Measurements from ENCODE around the gene SLC26A1. TPM values are rescaled to one million over a fixed set of nuclear protein-coding genes. Genes with fewer than 3 reads are reported as not detected.

Gene SLC26A1
- total RNA-seq, 1 experiment from 2014 or later = 1.8 TPM

DNA sequence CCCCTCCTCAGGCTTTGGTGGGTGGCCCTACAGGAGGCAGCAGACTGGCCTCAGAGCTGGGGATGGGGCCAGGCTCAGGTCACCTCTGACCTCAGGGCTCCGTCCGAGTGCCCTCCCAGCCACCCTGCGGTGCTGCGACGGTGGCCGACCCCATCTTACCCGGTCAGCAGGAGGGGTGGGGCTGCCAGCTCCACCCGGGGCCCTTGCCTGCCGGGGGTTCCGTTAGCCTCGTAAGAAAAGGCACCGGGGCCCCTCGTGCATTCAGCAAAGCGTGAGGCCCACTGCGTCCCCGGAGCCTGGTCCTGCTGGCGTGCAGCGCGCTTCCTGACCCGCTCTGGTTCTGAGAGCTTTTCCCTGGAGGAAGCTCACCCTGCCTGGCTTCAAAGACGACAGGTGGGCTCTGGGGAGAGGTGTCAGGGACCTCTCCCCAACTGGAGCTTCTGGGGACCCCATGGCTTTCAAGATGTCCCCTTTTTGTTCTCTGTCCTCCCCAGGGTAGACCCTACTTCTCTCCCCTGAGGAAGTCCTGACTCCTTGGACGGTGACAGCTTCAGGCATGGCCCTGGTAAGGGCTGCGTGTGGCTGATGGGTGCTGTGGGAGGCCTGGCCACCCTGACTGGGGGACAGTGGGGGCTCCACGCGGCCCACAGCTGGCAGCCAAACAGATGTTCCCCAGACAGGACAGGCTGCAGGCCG is 34.2 kb upstream of the SLC26A1 start:
- CTCF ChIA-PET = no interaction called here
- H3K4me3 ChIP-seq (ENCODE audit: low read depth in 2 of 2, low read length in 2 of 2) = no peak overlapping the region
- intact Hi-C loops (cut with micrococcal nuclease; ENCODE audit: unreplicated experiment) = no loop called here
- DNase-seq (ENCODE audit: low read depth, low spot score) (no peak), ATAC-seq (0 out of 2 replicates have a peak, but pooled peaks have one; percentile 5)
- POLR2A ChIA-PET = no interaction called here
- no peaks in the 10 kb centered on the region for H3K36me3 ChIP-seq (ENCODE audit: control insufficient read depth, insufficient read depth, low read length)
- BruUV-seq (replicated peaks) = no TSS peak
- in situ Hi-C loops (cut with HindIII; ENCODE audit: low pct_unique_long_range_greater_than_20kb, low sequenced_read_pairs) = no loop called here
- H3K27me3 ChIP-seq (ENCODE audit: control insufficient read depth, insufficient read depth, low read length) = no peaks in the 10 kb centered on the region
- H3K9me3 ChIP-seq (ENCODE audit: control insufficient read depth, insufficient read depth, low read depth, low read length) = no peaks in the 10 kb centered on the region
- H3K27ac ChIP-seq (ENCODE audit: low read length) = no peak overlapping the region
- H3K4me1 ChIP-seq (ENCODE audit: control insufficient read depth, insufficient read depth, low read length) = peaks cover 13% of the 10 kb centered on the region
- TF ChIP-seq TCF7L2 (IDR thresholded peaks at IDR 0.05; ENCODE audit: low read depth, low read length) (no peak), POLR2AphosphoS5 (IDR thresholded peaks at IDR 0.05; ENCODE audit: low read depth, low read length) (no peak), SIN3A (IDR thresholded peaks at IDR 0.05; ENCODE audit: borderline replicate concordance, insufficient read depth, low read depth, low read length) (no peak)
- TF ChIP-seq, protein P1, sequence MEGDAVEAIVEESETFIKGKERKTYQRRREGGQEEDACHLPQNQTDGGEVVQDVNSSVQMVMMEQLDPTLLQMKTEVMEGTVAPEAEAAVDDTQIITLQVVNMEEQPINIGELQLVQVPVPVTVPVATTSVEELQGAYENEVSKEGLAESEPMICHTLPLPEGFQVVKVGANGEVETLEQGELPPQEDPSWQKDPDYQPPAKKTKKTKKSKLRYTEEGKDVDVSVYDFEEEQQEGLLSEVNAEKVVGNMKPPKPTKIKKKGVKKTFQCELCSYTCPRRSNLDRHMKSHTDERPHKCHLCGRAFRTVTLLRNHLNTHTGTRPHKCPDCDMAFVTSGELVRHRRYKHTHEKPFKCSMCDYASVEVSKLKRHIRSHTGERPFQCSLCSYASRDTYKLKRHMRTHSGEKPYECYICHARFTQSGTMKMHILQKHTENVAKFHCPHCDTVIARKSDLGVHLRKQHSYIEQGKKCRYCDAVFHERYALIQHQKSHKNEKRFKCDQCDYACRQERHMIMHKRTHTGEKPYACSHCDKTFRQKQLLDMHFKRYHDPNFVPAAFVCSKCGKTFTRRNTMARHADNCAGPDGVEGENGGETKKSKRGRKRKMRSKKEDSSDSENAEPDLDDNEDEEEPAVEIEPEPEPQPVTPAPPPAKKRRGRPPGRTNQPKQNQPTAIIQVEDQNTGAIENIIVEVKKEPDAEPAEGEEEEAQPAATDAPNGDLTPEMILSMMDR (IDR thresholded peaks at IDR 0.05) = no peak
- TF ChIP-seq, protein P2, sequence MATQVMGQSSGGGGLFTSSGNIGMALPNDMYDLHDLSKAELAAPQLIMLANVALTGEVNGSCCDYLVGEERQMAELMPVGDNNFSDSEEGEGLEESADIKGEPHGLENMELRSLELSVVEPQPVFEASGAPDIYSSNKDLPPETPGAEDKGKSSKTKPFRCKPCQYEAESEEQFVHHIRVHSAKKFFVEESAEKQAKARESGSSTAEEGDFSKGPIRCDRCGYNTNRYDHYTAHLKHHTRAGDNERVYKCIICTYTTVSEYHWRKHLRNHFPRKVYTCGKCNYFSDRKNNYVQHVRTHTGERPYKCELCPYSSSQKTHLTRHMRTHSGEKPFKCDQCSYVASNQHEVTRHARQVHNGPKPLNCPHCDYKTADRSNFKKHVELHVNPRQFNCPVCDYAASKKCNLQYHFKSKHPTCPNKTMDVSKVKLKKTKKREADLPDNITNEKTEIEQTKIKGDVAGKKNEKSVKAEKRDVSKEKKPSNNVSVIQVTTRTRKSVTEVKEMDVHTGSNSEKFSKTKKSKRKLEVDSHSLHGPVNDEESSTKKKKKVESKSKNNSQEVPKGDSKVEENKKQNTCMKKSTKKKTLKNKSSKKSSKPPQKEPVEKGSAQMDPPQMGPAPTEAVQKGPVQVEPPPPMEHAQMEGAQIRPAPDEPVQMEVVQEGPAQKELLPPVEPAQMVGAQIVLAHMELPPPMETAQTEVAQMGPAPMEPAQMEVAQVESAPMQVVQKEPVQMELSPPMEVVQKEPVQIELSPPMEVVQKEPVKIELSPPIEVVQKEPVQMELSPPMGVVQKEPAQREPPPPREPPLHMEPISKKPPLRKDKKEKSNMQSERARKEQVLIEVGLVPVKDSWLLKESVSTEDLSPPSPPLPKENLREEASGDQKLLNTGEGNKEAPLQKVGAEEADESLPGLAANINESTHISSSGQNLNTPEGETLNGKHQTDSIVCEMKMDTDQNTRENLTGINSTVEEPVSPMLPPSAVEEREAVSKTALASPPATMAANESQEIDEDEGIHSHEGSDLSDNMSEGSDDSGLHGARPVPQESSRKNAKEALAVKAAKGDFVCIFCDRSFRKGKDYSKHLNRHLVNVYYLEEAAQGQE (IDR thresholded peaks at IDR 0.05; ENCODE audit: insufficient read depth in 1 of 2, low read depth in 2 of 2, low read length in 1 of 2) = no peak

DNA sequence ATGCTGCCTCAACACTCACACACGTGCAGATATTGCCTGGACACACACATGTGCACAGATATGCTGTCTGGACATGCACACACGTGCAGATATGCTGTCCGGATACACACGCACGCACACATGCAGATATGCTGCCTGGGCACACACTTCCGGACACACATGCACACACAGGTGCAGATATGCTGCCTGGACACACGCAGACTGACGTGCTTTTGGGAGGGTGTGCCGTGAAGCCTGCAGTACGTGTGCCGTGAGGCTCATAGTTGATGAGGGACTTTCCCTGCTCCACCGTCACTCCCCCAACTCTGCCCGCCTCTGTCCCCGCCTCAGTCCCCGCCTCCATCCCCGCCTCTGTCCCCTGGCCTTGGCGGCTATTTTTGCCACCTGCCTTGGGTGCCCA is 32.9 kb upstream of the SLC26A1 start:
- TF ChIP-seq, protein P1 (IDR thresholded peaks at IDR 0.05) = no peak
- TF ChIP-seq SIN3A (IDR thresholded peaks at IDR 0.05; ENCODE audit: borderline replicate concordance, insufficient read depth, low read depth, low read length) (no peak), POLR2AphosphoS5 (IDR thresholded peaks at IDR 0.05; ENCODE audit: low read depth, low read length) (no peak; the same call in 1 of the 2 replicates), TCF7L2 (IDR thresholded peaks at IDR 0.05; ENCODE audit: low read depth, low read length) (no peak)
- TF ChIP-seq, protein P2 (IDR thresholded peaks at IDR 0.05; ENCODE audit: insufficient read depth in 1 of 2, low read depth in 2 of 2, low read length in 1 of 2) = no peak
- Histone ChIP-seq H3K4me1 (ENCODE audit: control insufficient read depth, insufficient read depth, low read length) (peaks cover 13% of the 10 kb centered on the region), H3K36me3 (ENCODE audit: control insufficient read depth, insufficient read depth, low read length) (no peaks in the 10 kb centered on the region), H3K27me3 (ENCODE audit: control insufficient read depth, insufficient read depth, low read length) (no peaks in the 10 kb centered on the region), H3K27ac (ENCODE audit: low read length) (no peak overlapping the region), H3K4me3 (ENCODE audit: low read depth in 2 of 2, low read length in 2 of 2) (no peak overlapping the region), H3K9me3 (ENCODE audit: control insufficient read depth, insufficient read depth, low read depth, low read length) (no peaks in the 10 kb centered on the region)
- ChIA-PET POLR2A (no interaction called here), CTCF (no interaction called here)
- intact Hi-C loops (cut with micrococcal nuclease; ENCODE audit: unreplicated experiment) = no loop called here
- in situ Hi-C loops (cut with HindIII; ENCODE audit: low pct_unique_long_range_greater_than_20kb, low sequenced_read_pairs) = no loop called here
- DNase-seq (ENCODE audit: low read depth, low spot score) (no peak), ATAC-seq (peak; percentile 42; the same call in 1 of the 2 replicates)
- no TSS peak for BruUV-seq (replicated peaks)

Data from Panc1 (cell line).